ENCODE results near the gene BTG2.

The BTG2 gene

GRCh38 chr1:203336097-203336496, 30.8 kb downstream of the BTG2 start:
- Histone ChIP-seq H3K36me3 (ENCODE audit: insufficient read depth, low read length) (no peaks in the 10 kb centered on the region), H3K9me3 (ENCODE audit: insufficient read depth, low read depth, low read length) (no peaks in the 10 kb centered on the region), H3K27me3 (ENCODE audit: insufficient read depth, low read length, poor library complexity, severe bottlenecking) (no peaks in the 10 kb centered on the region), H3K4me3 (ENCODE audit: low read length, poor library complexity, severe bottlenecking) (no peak overlapping the region), H3K79me2 (ENCODE audit: insufficient read depth, low read length) (no peaks in the 10 kb centered on the region), H2AFZ (ENCODE audit: low read length) (peak overlapping the region; percentile 76), H3K4me1 (ENCODE audit: insufficient read depth, low read length, poor library complexity, severe bottlenecking) (peaks cover 31% of the 10 kb centered on the region), H3K9ac (ENCODE audit: low read depth, low read length, poor library complexity, severe bottlenecking) (peak overlapping the region; percentile 35), H3F3A (ENCODE audit: low read depth) (no peaks in the 10 kb centered on the region), H3K4me2 (ENCODE audit: low read depth, low read length, poor library complexity, severe bottlenecking) (no peak overlapping the region), H4K20me1 (ENCODE audit: insufficient read depth, low read length, poor library complexity, severe bottlenecking) (no peaks in the 10 kb centered on the region), H3K9me2 (replicated peaks; ENCODE audit: low read depth, low read length) (no peaks in the 10 kb centered on the region)
- TF ChIP-seq, protein P1, sequence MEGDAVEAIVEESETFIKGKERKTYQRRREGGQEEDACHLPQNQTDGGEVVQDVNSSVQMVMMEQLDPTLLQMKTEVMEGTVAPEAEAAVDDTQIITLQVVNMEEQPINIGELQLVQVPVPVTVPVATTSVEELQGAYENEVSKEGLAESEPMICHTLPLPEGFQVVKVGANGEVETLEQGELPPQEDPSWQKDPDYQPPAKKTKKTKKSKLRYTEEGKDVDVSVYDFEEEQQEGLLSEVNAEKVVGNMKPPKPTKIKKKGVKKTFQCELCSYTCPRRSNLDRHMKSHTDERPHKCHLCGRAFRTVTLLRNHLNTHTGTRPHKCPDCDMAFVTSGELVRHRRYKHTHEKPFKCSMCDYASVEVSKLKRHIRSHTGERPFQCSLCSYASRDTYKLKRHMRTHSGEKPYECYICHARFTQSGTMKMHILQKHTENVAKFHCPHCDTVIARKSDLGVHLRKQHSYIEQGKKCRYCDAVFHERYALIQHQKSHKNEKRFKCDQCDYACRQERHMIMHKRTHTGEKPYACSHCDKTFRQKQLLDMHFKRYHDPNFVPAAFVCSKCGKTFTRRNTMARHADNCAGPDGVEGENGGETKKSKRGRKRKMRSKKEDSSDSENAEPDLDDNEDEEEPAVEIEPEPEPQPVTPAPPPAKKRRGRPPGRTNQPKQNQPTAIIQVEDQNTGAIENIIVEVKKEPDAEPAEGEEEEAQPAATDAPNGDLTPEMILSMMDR (conservative IDR thresholded peaks at IDR 0.05; ENCODE audit: low read length), result no peak
- TF ChIP-seq EZH2phosphoT487 (IDR thresholded peaks at IDR 0.05; ENCODE audit: borderline replicate concordance), result no peak

DNA sequence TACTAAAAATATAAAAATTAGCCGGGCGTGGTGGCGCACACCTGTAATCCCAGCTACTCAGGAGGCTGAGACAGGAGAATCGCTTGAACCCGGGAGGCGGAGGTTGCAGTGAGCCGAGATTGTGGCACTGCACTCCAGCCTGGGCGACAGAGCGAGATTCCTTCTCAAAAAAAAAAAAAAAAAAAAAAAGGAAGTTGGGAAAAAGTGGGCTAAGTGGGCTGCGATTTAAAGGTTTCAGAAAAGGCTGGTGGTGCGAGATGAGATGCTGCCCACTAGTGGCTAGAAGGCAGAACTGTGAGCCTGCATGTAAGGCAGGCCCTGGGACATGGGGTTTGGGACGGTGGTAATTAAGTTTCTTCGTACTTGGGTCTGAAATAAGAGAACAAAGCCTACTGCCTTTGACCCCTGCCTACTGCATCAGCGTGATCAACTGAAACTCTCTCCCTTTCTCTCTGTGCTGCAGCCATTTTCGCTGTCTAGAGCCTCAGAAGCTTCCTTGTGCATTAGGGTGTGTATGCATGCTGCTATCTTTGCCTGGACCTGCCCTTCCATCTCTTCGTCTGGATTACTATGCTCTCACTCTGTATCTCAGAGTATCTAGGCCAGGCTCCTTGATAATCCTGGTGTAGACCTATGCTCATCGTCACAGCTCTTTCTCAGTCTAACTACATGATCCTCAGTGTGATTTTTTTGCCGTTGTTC, 33.2 kb downstream of the BTG2 start:
- Histone ChIP-seq H4K20me1 (ENCODE audit: insufficient read depth, low read length, poor library complexity, severe bottlenecking) (no peaks in the 10 kb centered on the region), H3K4me1 (ENCODE audit: insufficient read depth, low read length, poor library complexity, severe bottlenecking) (peaks cover 28% of the 10 kb centered on the region), H3K79me2 (ENCODE audit: insufficient read depth, low read length) (no peaks in the 10 kb centered on the region), H3K9me3 (ENCODE audit: insufficient read depth, low read depth, low read length) (no peaks in the 10 kb centered on the region), H3K36me3 (ENCODE audit: insufficient read depth, low read length) (no peaks in the 10 kb centered on the region), H3K4me3 (ENCODE audit: low read length, poor library complexity, severe bottlenecking) (no peak overlapping the region), H3K4me2 (ENCODE audit: low read depth, low read length, poor library complexity, severe bottlenecking) (no peak overlapping the region), H3K27me3 (ENCODE audit: insufficient read depth, low read length, poor library complexity, severe bottlenecking) (no peaks in the 10 kb centered on the region), H2AFZ (ENCODE audit: low read length) (no peak overlapping the region), H3K9ac (ENCODE audit: low read depth, low read length, poor library complexity, severe bottlenecking) (no peak overlapping the region), H3F3A (ENCODE audit: low read depth) (no peaks in the 10 kb centered on the region), H3K9me2 (replicated peaks; ENCODE audit: low read depth, low read length) (no peaks in the 10 kb centered on the region)
- no peak for TF ChIP-seq EZH2phosphoT487 (IDR thresholded peaks at IDR 0.05; ENCODE audit: borderline replicate concordance)
- TF ChIP-seq, protein P1 (conservative IDR thresholded peaks at IDR 0.05; ENCODE audit: low read length), result peak; percentile 78

DNA sequence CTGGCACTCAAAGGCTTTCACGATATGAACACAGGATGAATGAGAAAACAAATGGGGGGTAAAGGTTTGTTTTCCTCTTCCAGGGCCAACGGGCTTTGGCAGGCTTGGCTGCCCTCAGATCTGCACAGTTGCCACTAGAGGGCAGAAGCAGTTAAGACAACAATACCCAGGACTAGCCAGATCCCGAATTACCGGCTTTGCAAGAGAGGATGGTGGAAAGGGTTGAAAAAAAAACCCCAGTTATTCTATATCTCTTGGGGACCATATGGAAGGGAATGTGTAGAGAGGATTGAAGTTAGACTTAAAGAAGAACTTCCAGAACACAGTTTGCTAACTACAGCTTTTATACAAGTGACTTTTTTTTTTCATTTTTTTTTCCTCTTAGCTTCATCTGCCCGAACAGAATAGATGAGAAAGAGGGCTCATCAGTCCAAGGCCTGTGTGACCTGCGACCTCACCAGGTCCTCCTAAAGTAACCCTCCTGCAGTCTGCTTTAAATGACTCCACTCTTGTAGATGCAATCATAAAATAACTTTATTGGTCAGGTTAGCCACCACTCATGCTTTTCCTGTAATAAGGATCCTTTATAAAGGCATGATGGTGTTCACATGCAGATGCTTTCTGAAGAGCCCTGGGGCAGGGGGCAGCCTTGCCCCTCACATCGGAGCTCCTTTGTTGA, 34.9 kb downstream of the BTG2 start:
- no peaks in the 10 kb centered on the region for H3K9me3 ChIP-seq (ENCODE audit: insufficient read depth, low read depth, low read length)
- H4K20me1 ChIP-seq (ENCODE audit: insufficient read depth, low read length, poor library complexity, severe bottlenecking), result no peaks in the 10 kb centered on the region
- no peaks in the 10 kb centered on the region for H3K27me3 ChIP-seq (ENCODE audit: insufficient read depth, low read length, poor library complexity, severe bottlenecking)
- no peaks in the 10 kb centered on the region for H3F3A ChIP-seq (ENCODE audit: low read depth)
- TF ChIP-seq, protein P1 (conservative IDR thresholded peaks at IDR 0.05; ENCODE audit: low read length), result peak; percentile 95
- TF ChIP-seq EZH2phosphoT487 (IDR thresholded peaks at IDR 0.05; ENCODE audit: borderline replicate concordance), result no peak
- H3K79me2 ChIP-seq (ENCODE audit: insufficient read depth, low read length), result no peaks in the 10 kb centered on the region
- peaks cover 27% of the 10 kb centered on the region for H3K4me1 ChIP-seq (ENCODE audit: insufficient read depth, low read length, poor library complexity, severe bottlenecking)
- H3K4me2 ChIP-seq (ENCODE audit: low read depth, low read length, poor library complexity, severe bottlenecking), result no peak overlapping the region
- peak overlapping the region; percentile 68 for H2AFZ ChIP-seq (ENCODE audit: low read length)
- H3K9ac ChIP-seq (ENCODE audit: low read depth, low read length, poor library complexity, severe bottlenecking), result no peak overlapping the region
- no peaks in the 10 kb centered on the region for H3K9me2 ChIP-seq (replicated peaks; ENCODE audit: low read depth, low read length)
- no peak overlapping the region for H3K4me3 ChIP-seq (ENCODE audit: low read length, poor library complexity, severe bottlenecking)
- no peaks in the 10 kb centered on the region for H3K36me3 ChIP-seq (ENCODE audit: insufficient read depth, low read length)

Data from Loucy (cell line).